ENCODE results near the gene GPC3.

GPC3 gene

GRCh38 chrX:133911825-133912495 is 73.4 kb downstream of the GPC3 start:
- Histone ChIP-seq H3K4ac (ENCODE audit: low read length) (no peak overlapping the region), H3K18ac (ENCODE audit: low read length) (no peak overlapping the region), H2BK12ac (ENCODE audit: low read length) (no peak overlapping the region), H3K9ac (ENCODE audit: low read depth, low read length, poor library complexity) (no peak overlapping the region), H3K23ac (ENCODE audit: low read depth, low read length, poor library complexity) (no peak overlapping the region), H3K4me3 (ENCODE audit: low read length in 2 of 2) (no peak overlapping the region), H4K91ac (ENCODE audit: low read depth, low read length, poor library complexity) (no peak overlapping the region), H3K27ac (replicated peaks; ENCODE audit: low read length) (no peak overlapping the region), H3K4me2 (ENCODE audit: insufficient read depth, low read length, poor library complexity, severe bottlenecking) (no peak overlapping the region), H3K9me3 (replicated peaks in 1 of 2; ENCODE audit: control insufficient read depth in 2 of 2, insufficient read depth in 1 of 2, low read depth in 1 of 2, low read length in 2 of 2) (peaks cover 0 to 3% of the 10 kb centered on the region in 2 donors), H2BK120ac (ENCODE audit: low read depth, low read length) (no peak overlapping the region), H3K36me3 (replicated peaks in 1 of 2; ENCODE audit: control insufficient read depth in 2 of 2, insufficient read depth in 2 of 2, low read length in 2 of 2) (no peaks in the 10 kb centered on the region), H3K14ac (ENCODE audit: low read length) (no peak overlapping the region), H2BK5ac (ENCODE audit: low read length) (no peak overlapping the region), H3K4me1 (ENCODE audit: control insufficient read depth in 2 of 2, insufficient read depth in 1 of 2, low read depth in 1 of 2, low read length in 2 of 2) (peaks cover 3 to 8% of the 10 kb centered on the region in 2 donors), H2AK5ac (ENCODE audit: low read depth, low read length) (no peak overlapping the region), H3K79me1 (ENCODE audit: low read depth, low read length) (no peaks in the 10 kb centered on the region), H2AFZ (ENCODE audit: low read length) (no peak overlapping the region), H3K27me3 (ENCODE audit: control insufficient read depth in 3 of 3, insufficient read depth in 3 of 3, low read depth in 1 of 3, low read length in 3 of 3) (no peaks in the 10 kb centered on the region), H2BK15ac (ENCODE audit: low read length) (no peak overlapping the region), H4K8ac (ENCODE audit: low read depth, low read length) (no peak overlapping the region)
- DNase-seq (ENCODE audit: low spot score) = no peak
- WGBS, 2 donors (ENCODE audit: extremely low coverage in 2 of 2, insufficient read length in 2 of 2, insufficient replicate concordance in 1 of 2) = no CpG with 5 or more reads among the region's 4 CpGs

GRCh38 chrX:133910539-133910938 is 74.9 kb downstream of the GPC3 start:
- WGBS, 2 donors (ENCODE audit: extremely low coverage in 2 of 2, insufficient read length in 2 of 2, insufficient replicate concordance in 1 of 2) = no CpG with 5 or more reads among the region's 1 CpG
- no peak overlapping the region for H2BK15ac ChIP-seq (ENCODE audit: low read length)
- no peak overlapping the region for H4K8ac ChIP-seq (ENCODE audit: low read depth, low read length)
- DNase-seq (ENCODE audit: low spot score) = no peak
- H3K9me3 ChIP-seq (replicated peaks in 1 of 2; ENCODE audit: control insufficient read depth in 2 of 2, insufficient read depth in 1 of 2, low read depth in 1 of 2, low read length in 2 of 2) = no peaks in the 10 kb centered on the region
- H3K4me3 ChIP-seq (ENCODE audit: low read length in 2 of 2) = no peak overlapping the region
- no peaks in the 10 kb centered on the region for H3K36me3 ChIP-seq (replicated peaks in 1 of 2; ENCODE audit: control insufficient read depth in 2 of 2, insufficient read depth in 2 of 2, low read length in 2 of 2)
- no peak overlapping the region for H3K4me2 ChIP-seq (ENCODE audit: insufficient read depth, low read length, poor library complexity, severe bottlenecking)
- no peak overlapping the region for H3K14ac ChIP-seq (ENCODE audit: low read length)
- no peak overlapping the region for H3K9ac ChIP-seq (ENCODE audit: low read depth, low read length, poor library complexity)
- H2AK5ac ChIP-seq (ENCODE audit: low read depth, low read length) = no peak overlapping the region
- no peak overlapping the region for H2AFZ ChIP-seq (ENCODE audit: low read length)
- no peak overlapping the region for H4K91ac ChIP-seq (ENCODE audit: low read depth, low read length, poor library complexity)
- no peak overlapping the region for H3K18ac ChIP-seq (ENCODE audit: low read length)
- H3K4me1 ChIP-seq (ENCODE audit: control insufficient read depth in 2 of 2, insufficient read depth in 1 of 2, low read depth in 1 of 2, low read length in 2 of 2) = peaks cover 3 to 8% of the 10 kb centered on the region in 2 donors
- no peak overlapping the region for H3K4ac ChIP-seq (ENCODE audit: low read length)
- H3K27me3 ChIP-seq (ENCODE audit: control insufficient read depth in 3 of 3, insufficient read depth in 3 of 3, low read depth in 1 of 3, low read length in 3 of 3) = no peaks in the 10 kb centered on the region
- no peaks in the 10 kb centered on the region for H3K79me1 ChIP-seq (ENCODE audit: low read depth, low read length)
- no peak overlapping the region for H2BK5ac ChIP-seq (ENCODE audit: low read length)
- H3K27ac ChIP-seq (replicated peaks; ENCODE audit: low read length) = no peak overlapping the region
- H2BK120ac ChIP-seq (ENCODE audit: low read depth, low read length) = no peak overlapping the region
- no peak overlapping the region for H2BK12ac ChIP-seq (ENCODE audit: low read length)
- H3K23ac ChIP-seq (ENCODE audit: low read depth, low read length, poor library complexity) = no peak overlapping the region

- Histone ChIP-seq H3K36me3 (replicated peaks in 1 of 2; ENCODE audit: control insufficient read depth in 2 of 2, insufficient read depth in 2 of 2, low read length in 2 of 2) (no peaks in the 10 kb centered on the region), H3K23ac (ENCODE audit: low read depth, low read length, poor library complexity) (no peak overlapping the region), H2AK5ac (ENCODE audit: low read depth, low read length) (no peak overlapping the region), H3K14ac (ENCODE audit: low read length) (no peak overlapping the region), H2BK120ac (ENCODE audit: low read depth, low read length) (no peak overlapping the region), H2AFZ (ENCODE audit: low read length) (no peak overlapping the region), H3K4ac (ENCODE audit: low read length) (no peak overlapping the region), H3K79me1 (ENCODE audit: low read depth, low read length) (no peaks in the 10 kb centered on the region), H2BK15ac (ENCODE audit: low read length) (no peak overlapping the region), H3K4me1 (ENCODE audit: control insufficient read depth in 2 of 2, insufficient read depth in 1 of 2, low read depth in 1 of 2, low read length in 2 of 2) (peaks cover 3 to 8% of the 10 kb centered on the region in 2 donors), H3K9ac (ENCODE audit: low read depth, low read length, poor library complexity) (no peak overlapping the region), H3K18ac (ENCODE audit: low read length) (no peak overlapping the region), H4K8ac (ENCODE audit: low read depth, low read length) (no peak overlapping the region), H4K91ac (ENCODE audit: low read depth, low read length, poor library complexity) (no peak overlapping the region), H3K4me2 (ENCODE audit: insufficient read depth, low read length, poor library complexity, severe bottlenecking) (no peak overlapping the region), H2BK12ac (ENCODE audit: low read length) (no peak overlapping the region), H3K4me3 (ENCODE audit: low read length in 2 of 2) (no peak overlapping the region), H3K9me3 (replicated peaks in 1 of 2; ENCODE audit: control insufficient read depth in 2 of 2, insufficient read depth in 1 of 2, low read depth in 1 of 2, low read length in 2 of 2) (no peaks in the 10 kb centered on the region), H2BK5ac (ENCODE audit: low read length) (no peak overlapping the region), H3K27ac (replicated peaks; ENCODE audit: low read length) (no peak overlapping the region), H3K27me3 (ENCODE audit: control insufficient read depth in 3 of 3, insufficient read depth in 3 of 3, low read depth in 1 of 3, low read length in 3 of 3) (no peaks in the 10 kb centered on the region)
- DNase-seq (ENCODE audit: low spot score) = no peak
Measured at GRCh38 chrX:133909888-133910287, 75.5 kb downstream of the GPC3 start.

GRCh38 chrX:133908223-133908955 is 77.0 kb downstream of the GPC3 start:
- no peak for DNase-seq (ENCODE audit: low spot score)

More at GRCh38 chrX:133908223-133908955, 77.0 kb downstream of the GPC3 start:
- no peaks in the 10 kb centered on the region for H3K27me3 ChIP-seq (ENCODE audit: control insufficient read depth in 3 of 3, insufficient read depth in 3 of 3, low read depth in 1 of 3, low read length in 3 of 3)
- H2BK5ac ChIP-seq (ENCODE audit: low read length) = no peak overlapping the region
- no peak overlapping the region for H4K8ac ChIP-seq (ENCODE audit: low read depth, low read length)
- H2BK12ac ChIP-seq (ENCODE audit: low read length) = no peak overlapping the region
- H3K23ac ChIP-seq (ENCODE audit: low read depth, low read length, poor library complexity) = no peak overlapping the region
- H3K18ac ChIP-seq (ENCODE audit: low read length) = no peak overlapping the region
- H3K4ac ChIP-seq (ENCODE audit: low read length) = no peak overlapping the region
- no peak overlapping the region for H3K4me3 ChIP-seq (ENCODE audit: low read length in 2 of 2)
- H2BK15ac ChIP-seq (ENCODE audit: low read length) = no peak overlapping the region
- no peaks in the 10 kb centered on the region for H3K79me1 ChIP-seq (ENCODE audit: low read depth, low read length)
- H3K14ac ChIP-seq (ENCODE audit: low read length) = no peak overlapping the region
- no peaks in the 10 kb centered on the region for H3K9me3 ChIP-seq (replicated peaks in 1 of 2; ENCODE audit: control insufficient read depth in 2 of 2, insufficient read depth in 1 of 2, low read depth in 1 of 2, low read length in 2 of 2)
- H4K91ac ChIP-seq (ENCODE audit: low read depth, low read length, poor library complexity) = no peak overlapping the region
- no peak overlapping the region for H2AFZ ChIP-seq (ENCODE audit: low read length)
- no CpG with 5 or more reads among the region's 3 CpGs for WGBS, 2 donors (ENCODE audit: extremely low coverage in 2 of 2, insufficient read length in 2 of 2, insufficient replicate concordance in 1 of 2)
- H3K4me2 ChIP-seq (ENCODE audit: insufficient read depth, low read length, poor library complexity, severe bottlenecking) = no peak overlapping the region
- no peak overlapping the region for H2BK120ac ChIP-seq (ENCODE audit: low read depth, low read length)
- no peak overlapping the region for H2AK5ac ChIP-seq (ENCODE audit: low read depth, low read length)
- H3K36me3 ChIP-seq (replicated peaks in 1 of 2; ENCODE audit: control insufficient read depth in 2 of 2, insufficient read depth in 2 of 2, low read length in 2 of 2) = no peaks in the 10 kb centered on the region
- H3K4me1 ChIP-seq (ENCODE audit: control insufficient read depth in 2 of 2, insufficient read depth in 1 of 2, low read depth in 1 of 2, low read length in 2 of 2) = peaks cover 2 to 8% of the 10 kb centered on the region in 2 donors
- H3K9ac ChIP-seq (ENCODE audit: low read depth, low read length, poor library complexity) = no peak overlapping the region
- H3K27ac ChIP-seq (replicated peaks; ENCODE audit: low read length) = no peak overlapping the region
